HG03469 (cell line): ENCODE results near the gene UBE2N.
A peak's percentile ranks its signal among the peaks of the same experiment; 100 is the strongest.
"Not testable (repeated sequence)": the region's sequence is repeated elsewhere in the genome, so short reads cannot be mapped to it uniquely, and the experiment has no call there.

Experiments used
- ATAC-seq: cut with Tn5 transposase; IDR thresholded peaks from one replicate; pipeline ENCODE4 v1.9.1; 2021; ENCODE audit warnings: mild to moderate bottlenecking, moderate library complexity, moderate number of reproducible peaks; ENCODE audit not compliant: unreplicated experiment

The UBE2N gene

DNA sequence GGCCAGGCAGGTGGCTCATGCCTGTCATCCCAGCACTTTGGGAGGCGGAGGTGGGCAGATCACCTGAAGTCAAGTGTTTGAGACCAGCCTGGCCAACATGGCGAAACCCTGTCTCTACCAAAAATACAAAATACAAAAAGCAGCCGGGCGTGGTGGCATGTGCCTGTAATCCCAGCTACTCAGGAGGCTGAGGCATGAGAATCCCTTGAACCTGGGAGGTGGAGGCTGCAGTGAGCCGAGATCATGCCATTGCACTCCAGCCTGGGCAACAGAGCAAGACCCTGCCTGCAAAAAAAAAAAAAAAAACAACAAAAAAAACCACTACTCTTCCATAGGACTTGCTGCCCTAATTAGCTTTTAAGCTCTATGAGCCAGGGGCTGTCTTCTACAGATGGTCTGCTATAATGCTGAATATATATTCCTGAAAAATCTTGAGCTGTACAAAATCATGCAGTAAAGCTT lies 59.7 kb downstream of the UBE2N start:
- not testable (repeated sequence) for ATAC-seq

DNA sequence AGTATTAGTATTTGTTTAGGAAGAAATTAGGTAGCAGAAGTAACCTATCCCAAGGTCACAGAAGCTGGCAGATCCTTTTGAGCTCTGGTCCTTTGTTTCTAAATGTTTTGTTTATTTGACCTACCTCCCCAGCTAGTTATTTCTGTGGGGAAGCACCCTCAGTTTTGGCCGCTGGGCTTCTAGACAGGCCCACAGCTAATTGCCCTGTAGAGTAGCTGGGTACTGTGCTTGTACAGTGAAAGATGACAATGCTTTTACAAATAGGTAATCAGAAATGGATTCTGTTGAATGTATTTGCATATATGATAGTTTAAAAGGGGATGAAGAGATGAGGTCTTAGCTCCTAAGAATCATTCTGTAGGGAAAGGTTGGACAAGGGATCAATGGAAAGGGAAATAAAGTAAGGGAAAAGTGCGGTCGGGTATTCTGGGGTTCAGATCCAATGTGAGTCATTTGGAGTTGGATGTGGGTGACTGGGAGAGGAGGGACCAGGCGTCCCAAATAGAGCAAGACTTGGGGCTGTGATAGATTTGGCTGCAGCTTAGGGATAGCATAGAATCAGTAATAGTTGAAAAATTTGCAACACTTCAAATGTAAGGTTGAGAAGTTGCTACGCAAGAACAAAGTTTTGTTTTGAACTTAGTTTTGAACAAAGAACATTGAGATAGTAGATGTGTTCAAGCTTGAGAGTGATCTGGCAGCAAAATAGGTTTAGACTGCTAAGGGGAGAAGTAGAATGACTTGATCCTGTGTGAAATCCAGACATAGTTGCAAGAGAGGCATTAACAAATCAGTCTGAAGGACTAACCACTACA lies 60.4 kb downstream of the UBE2N start:
- ATAC-seq, result no peak

DNA sequence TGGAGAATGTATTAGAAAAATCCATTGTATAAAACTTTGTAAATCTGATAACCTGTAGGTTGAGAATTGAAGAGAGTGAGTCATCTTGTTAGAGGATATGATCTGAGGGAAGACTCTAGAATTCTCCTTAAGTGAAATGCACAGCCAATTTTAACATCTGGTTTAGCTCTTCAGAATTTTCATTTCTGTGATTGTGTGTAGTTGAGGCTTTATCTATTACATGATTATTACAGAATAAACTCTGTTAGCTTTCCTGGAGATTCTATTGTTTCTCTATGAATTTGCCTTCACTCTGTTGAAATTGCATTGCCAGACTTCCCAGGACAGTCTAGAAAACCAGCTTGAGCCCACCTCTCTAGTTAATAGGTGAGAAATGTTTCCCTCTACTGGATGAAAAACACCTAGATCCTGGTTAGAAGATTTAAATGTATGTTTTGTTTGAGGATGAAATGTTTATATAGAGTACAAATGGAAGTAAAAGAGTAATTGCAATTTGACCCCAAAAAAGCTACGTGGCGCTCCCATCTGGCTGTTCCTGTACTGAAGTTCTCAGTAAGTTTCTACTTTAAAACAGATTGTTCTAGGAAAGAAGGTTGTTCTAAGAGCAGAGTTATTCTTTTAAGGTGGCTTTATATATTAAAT lies 61.1 kb downstream of the UBE2N start:
- no peak for ATAC-seq

DNA sequence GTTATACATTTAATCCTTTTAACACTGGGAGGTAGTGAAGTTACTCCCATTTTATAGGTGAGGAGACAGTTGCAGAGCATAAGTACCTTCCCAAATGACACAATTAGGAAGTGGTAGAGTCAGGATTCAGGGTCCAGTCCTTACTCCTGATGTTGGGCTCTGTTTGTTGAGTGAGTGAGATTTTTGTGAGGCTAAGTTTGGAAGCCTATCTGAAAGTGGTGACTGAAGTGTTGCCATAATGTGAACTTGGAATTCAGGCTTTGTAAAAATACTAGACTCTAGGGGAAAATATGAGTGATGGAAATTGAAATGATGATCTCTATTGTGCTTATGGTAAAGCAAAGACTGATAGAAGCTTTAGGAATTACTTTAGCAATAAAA lies 61.8 kb downstream of the UBE2N start:
- no peak for ATAC-seq

DNA sequence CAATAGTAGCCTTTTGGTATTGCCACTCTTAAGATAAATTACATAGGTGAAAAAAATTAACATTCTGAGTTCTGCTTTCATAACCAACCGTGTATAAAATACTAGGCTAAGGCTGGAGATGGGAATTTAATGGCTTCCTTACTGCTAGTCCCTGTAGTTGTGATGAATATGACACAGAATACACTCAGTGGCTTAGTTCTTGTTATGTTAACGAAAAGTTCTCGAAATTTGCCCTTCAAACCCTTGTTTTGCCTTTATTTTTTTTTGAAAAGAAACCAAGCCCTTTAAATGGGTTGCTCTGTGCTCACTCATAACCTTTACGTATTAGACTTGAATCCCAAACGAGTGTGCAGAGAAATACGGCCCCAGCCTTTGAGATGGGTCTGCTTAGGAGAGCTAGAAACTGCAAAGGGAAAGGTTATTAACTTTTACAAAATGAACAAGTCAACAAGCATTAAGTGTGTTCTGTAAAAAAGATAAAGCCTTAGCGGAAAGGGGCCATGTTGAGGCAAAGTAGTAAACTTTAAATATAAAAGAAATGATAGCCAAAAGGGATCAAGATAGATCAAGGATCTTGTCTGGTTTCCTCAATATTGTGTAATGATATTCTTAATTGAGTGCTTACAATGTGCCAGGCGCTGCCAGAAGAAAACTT lies 62.3 kb downstream of the UBE2N start:
- ATAC-seq, result no peak

DNA sequence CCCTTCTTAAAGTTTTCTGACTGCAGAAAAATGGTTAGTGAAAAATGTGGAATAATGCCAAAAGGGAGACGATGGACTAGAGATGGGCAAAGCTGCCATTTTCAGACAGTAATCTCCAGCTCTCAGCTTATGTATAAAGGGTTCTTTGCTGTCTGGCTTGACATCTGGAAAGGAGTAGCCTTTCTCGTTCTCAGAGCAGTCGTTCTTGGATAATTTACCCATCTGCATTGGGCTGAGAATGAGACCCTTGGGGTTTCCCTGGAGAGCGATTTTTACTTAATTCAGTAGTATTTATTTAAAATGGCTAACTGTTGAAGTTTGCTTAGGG lies 62.8 kb downstream of the UBE2N start:
- ATAC-seq, result no peak

DNA sequence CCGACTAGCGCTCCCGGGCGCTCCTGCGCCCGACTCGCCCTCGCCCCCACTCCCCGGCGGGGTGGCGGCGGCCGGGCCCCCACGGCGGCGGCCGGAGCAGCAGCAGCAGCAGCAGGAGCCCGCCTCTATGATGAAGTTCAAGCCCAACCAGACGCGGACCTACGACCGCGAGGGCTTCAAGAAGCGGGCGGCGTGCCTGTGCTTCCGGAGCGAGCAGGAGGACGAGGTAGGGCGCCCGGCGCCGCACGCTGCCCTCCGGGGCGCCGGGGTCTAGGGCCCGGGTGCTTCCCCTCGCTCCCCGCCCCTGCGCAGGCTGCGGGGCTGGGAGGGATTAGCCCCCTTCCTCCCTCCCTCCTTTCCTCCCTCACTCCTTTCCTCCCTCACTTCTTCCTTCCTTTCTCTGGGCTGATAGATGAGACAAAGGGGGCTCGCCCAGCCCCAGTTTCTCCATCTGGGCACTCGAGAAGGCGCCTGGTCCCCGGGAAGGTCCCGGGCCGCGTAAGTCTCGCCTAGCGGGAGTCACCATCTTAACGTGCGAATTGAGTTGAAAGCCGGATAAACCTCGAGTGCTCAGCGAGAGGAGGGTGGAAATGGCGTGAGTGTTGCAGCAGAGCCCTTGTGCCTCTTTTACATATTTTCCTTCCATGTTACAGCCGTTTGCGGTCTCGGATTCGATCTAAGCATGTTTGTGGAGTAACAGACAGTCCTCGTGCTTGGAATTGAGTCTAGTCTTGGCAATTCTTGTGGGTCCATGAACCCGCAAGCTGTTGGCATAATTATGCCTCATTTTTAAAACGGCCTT lies 63.4 kb downstream of the UBE2N start:
- peak; percentile 15 for ATAC-seq

DNA sequence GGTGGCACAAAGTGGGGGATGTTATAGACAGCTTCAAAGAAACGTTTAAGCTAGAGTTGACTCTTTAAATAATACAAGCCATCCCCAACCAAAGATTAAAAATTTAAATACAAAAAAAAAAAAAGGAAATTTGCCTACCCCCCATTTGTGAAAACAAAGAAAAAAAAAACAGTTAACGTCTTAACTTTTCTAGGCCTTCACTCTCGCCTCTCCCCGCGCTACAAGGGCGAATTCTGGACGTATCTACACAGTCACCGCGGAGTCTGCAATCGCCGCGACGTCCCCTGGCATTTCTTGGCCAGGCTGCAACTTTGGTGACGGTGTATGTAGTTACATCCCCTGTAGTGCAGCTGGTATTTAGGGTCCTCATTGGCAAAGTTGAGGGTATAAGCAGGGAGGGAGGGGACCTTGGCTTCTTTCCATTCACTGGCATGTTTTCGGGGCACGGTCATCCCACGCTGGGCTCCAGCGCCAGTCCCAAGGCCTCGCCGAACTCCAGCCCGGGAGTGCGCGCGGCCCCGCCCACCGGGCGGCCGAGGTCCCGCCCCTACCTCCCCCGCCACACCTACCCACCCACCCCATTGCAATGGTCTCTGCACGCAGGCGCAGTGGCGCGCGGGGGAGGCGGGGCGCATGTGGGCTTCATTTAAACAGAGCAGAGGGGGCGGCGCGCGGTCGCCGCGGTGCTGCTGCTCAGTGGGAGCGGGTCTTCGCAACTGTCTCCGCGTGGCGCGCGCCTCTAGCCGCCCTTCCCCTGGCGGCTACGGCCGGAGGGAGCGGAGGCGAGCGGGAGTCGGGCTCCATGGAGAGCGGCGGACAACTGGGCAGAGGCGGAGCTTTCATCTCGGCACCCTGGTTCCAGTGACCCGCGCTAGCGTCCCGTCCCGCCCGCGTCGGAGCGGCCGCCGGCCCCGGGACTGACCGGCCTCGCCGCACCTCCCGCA lies 64.2 kb downstream of the UBE2N start, which contains the start of gene NUDT4:
Gene NUDT4 (plus strand): TSS at position 674 of the 944 bp plus-strand sequence. CDS start 398 bp downstream, outside the sequence.
- peak; percentile 50 for ATAC-seq

DNA sequence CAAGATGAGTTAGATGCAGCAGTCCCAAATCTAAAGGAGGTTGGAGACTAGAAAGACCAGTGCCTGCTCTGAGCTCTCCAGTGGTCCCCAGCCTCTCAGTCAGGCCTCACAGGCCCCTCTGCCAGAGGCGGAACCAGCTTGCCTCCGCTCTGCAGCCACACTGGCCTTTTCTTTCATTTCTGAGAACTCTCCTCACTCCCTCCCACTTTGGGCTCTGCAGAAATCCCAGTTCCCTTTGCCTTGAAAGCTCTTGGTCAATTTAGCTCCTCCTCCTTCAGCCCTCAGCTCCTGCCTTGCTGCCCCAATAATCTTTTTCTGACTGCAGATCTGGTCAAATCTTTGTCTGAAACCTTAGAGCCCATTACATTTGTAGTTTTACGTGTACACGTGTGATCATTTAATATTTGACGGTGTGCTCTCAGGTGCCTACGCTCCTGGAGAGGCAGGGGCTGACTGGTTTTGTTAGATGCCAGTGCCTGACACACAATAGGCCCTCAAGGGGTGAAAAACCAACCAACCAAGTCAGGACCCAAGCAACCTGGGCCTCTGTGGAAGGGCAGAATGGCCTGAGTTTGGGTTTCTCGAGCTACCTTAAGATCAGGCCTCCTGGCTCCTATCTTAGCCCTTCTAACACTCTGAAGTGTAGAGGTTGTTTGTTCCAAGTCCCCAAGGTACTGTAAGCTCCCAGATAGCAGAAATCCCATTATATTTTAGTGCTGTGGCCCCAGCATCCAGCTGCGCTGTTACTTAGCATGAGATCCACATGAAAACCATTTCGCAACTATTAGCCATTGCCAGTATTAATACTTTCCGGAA lies 65.1 kb downstream of the UBE2N start:
- no peak for ATAC-seq

DNA sequence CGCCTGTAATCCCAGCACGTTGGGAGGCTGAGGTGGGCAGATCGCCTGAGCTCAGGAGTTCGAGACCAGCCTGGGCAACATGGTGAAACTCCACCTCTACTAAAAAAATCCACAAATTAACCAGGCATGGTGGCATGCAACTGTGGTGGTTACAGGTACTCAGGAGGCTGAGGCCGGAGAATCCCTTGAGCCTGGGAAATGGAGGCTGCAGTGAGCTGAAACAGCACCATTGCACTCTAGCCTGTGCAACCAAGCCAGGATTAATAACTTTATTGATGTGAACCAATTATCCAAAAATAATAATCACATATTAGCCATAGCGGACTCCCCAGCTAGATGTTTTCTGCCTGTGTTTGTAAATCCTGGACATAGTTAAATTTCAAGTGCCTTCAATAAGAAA lies 65.8 kb downstream of the UBE2N start:
- no peak for ATAC-seq

DNA sequence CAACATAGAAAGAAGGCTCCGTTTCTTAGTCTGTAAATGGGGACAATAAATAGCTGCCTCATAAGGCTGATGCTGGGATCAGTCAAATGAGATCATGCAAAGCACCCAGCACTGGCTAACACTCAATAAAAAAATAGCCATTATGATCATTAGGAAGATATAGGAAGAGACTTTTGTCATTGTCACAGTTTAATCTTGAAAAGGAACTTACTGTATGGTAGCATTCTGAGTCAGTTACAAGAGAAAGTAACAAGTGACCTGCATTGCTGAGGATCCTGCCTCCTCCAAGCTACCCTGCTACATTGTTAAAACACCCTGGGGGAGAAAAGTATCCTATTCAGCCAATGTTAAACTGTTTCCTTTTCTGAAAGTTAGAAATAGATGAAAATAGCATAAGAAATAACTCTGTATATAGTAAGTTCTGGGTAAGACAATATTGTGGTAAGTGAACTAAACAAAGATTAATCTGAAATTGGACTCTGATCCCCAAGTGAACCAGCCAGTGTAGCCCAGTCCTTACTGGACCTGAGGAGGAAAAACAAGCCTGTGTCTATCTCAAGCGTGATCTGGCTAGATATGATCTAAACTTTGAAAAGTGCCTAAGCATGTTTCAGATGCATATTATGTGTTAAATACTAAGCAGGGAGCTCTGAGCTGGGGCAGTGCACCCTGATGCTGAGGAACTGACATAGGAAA lies 67.6 kb downstream of the UBE2N start:
- ATAC-seq, result no peak

DNA sequence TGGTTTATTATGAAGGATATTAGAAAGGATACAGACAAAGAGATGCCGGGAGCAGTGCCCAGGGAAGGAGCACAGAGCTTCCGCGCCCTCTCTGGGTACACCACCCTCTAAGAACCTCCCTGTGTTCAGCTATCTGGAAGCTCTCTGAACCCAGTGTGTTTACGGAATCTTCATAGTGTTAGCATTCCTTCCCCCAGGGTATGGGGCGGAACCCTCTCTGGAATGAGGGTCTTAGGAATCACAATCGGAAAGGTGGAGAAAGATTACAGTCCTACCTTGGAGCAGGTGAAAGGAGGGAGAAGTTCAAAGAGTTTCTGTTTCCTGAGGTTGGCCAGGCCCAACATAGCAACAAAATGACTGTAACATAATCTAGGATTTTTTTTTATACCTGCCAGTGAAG lies 70.8 kb downstream of the UBE2N start:
- ATAC-seq, result no peak

DNA sequence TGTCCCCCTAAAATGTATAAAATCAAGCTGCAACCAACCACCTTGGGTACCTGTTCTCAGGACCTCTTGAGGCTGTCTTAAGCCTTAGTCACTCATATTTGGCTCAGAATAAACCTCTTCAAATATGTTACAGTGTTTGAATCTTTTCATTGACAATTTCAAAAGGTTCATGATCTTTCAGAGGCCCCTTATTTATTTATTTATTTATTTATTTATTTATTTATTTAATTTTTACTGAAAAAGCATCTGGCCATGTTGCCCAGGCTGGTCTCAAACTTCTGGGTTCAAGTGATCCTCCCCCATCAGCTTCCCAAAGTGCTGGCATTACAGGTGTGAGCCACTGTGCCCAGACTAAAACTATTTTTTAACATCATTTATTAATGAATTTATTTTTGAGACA lies 72.2 kb downstream of the UBE2N start:
- ATAC-seq, result no peak

DNA sequence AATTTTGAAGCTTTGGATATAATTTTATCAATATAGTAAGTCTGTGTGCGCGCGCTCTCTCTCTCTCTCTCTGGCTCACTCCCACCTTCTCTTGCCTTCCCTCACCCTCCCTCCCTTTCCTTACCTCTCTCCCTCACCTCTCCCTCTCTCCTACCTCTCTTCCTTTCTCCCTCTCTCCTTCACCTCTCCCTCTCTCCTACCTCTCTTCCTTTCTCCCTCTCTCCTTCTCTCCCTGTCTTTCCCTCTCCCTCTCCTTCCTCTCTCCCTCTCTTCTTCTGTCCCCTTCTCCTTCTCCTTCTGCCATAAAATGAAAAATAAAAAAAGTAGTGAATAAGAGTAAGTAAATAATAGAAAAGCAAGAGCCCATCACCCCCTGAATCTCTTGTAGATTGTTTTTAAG lies 73.0 kb downstream of the UBE2N start:
- no peak for ATAC-seq

DNA sequence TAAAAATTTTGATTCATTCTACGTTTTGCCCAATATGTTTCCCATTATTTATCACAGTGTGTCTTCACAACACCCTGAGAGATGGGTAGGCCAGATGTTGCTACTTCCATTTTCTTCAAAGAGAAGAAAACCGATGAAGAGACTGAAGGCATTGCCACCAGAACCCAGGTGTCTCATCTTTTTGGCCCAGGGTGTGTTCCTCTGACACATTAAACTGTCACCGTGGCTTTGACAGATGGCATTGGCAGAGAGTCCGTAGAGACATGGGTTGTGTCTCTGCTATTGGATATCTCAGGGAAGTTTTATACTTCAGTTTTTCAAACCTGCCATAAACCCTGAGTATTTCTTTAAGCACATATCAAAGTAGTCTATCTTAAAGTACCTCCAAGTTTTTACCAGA lies 75.3 kb downstream of the UBE2N start:
- ATAC-seq, result no peak

DNA sequence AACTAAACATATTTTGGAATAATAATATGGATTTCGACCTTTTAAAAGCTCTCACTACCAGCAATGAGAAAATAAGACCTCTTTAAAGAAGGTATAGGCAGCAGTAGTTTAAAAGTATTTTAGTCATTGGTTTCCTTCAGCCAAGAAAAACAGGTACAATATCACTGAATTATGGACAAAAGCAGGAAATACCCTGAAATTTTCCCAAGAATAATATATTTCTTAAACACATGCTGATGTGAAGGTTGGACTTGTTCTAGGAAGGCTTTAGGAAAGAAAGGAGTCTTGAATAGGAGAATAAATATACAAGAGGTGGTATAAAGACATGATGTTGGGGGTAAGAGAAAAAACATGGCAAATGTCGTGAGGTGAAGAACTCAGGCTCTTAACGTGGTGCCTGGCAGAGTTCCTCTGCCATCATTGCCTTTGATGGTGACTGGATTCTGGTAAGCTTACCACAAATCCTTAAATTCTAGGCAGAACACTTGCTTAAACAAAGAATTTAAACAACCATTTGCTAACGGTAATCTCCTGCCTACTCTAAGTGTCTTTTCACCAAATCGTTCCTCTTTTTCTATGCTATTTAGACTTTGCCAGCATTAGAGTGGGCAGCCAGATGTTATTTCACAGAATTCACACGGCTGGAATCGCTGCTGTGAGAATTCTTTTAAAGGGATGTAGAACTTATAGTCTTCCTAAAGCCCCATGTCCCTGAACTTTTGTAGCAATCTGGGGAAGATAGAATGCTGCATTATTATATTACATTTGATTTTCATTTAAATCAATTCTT lies 75.9 kb downstream of the UBE2N start:
- no peak for ATAC-seq

DNA sequence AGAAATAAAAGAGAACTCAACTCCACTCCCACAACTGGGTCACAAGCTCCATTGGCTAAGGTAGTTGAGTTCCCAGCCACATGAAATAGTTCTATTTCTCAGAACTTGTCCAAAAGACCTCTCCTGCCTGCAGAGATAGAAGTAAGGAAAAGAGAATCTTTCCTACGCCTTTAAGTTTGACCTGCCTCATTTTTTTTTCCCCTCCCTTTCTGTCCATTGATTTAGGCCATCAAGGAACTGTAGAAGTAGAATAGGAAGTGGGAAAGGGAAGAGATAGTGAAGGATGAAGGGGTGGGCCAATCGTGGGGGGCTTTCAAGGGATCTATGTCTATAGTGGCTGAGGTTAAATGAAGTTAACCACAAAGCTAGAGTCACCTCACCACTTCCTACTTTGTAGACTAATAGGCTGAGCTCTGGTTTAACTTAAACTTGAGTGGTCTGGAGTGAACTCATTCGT lies 77.9 kb downstream of the UBE2N start:
- ATAC-seq, result peak; percentile 81
